HS-27A (cell line): ENCODE results near the gene SLC12A5.
A peak's percentile ranks its signal among the peaks of the same experiment; 100 is the strongest.

Source experiments
- DNase-seq: peaks from one replicate; pipeline ENCODE4 v3.0.0-alpha.2; 2012; ENCODE audit warnings: low read depth, missing footprints

Gene SLC12A5

DNA sequence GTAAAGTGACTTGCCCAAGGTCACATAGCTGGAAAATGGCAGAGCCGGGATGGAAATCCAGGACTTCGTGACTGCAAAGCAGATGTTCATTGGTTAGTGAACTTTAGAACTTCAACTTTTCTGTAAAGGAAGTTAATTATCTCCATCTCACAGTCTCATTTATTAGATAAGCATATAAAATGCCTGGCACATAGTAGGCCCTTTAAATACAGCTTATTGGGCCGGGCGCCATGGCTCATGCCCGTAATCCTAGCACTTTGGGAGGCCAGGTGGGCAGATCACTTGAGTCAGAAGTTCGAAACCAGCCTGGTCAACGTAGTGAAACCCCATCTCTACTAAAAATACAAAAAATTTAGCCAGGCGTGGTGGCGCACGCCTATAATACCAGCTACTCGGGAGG is 22.1 kb upstream of the SLC12A5 start:
- no peak for DNase-seq

DNA sequence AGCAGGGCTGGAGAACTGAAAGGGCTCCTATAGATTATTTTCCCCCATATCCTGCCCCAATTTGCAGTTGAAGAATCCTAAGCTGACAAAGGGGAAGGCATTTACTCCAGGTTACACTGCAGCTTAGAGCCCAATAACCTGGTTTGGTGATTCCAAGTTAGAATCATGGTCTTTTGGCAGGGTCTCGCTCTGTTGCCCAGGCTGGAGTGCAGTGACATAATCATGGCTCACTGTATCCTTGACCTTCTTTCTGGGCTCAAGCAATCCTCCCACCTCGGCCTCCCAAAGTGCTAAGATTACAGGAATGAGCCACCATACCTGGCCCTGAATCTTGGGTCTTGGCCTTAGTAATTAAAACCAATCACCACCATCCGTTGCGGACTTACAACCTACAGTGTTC is 21.3 kb upstream of the SLC12A5 start:
- DNase-seq: no peak

DNA sequence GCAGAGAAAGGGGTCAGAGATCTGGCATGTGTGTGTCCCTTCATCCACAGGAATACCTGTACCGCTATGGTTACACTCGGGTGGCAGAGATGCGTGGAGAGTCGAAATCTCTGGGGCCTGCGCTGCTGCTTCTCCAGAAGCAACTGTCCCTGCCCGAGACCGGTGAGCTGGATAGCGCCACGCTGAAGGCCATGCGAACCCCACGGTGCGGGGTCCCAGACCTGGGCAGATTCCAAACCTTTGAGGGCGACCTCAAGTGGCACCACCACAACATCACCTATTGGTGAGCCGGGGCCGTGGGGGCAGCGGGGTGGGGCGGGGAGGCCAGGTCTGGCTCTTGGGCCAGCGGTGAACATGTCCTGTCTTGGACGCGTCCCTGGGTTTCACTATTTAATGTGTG is 19.2 kb upstream of the SLC12A5 start:
- no peak for DNase-seq

DNA sequence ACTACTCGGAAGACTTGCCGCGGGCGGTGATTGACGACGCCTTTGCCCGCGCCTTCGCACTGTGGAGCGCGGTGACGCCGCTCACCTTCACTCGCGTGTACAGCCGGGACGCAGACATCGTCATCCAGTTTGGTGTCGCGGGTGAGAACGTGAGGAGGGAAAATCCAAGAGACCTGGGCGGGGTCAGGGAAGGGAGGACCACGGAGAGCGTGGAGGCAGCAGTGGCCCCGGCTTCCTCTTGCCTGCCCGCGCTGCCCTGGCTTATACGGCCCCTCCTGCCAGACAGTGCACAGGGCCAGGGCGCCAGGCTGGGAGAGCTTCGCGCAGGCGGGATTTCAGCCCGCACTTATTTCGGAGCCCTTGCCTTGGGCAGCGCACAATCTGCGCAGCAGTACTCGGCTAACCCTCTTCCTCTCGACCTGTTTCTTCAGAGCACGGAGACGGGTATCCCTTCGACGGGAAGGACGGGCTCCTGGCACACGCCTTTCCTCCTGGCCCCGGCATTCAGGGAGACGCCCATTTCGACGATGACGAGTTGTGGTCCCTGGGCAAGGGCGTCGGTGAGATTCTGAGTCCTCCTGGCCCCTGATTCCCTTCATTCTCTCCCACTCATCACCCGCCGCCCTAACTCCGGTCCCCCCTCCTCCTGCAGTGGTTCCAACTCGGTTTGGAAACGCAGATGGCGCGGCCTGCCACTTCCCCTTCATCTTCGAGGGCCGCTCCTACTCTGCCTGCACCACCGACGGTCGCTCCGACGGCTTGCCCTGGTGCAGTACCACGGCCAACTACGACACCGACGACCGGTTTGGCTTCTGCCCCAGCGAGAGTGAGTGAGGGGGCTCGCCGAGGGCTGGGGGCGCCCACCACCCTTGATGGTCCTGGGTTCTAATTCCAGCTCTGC is 18.3 kb upstream of the SLC12A5 start:
- DNase-seq: no peak

DNA sequence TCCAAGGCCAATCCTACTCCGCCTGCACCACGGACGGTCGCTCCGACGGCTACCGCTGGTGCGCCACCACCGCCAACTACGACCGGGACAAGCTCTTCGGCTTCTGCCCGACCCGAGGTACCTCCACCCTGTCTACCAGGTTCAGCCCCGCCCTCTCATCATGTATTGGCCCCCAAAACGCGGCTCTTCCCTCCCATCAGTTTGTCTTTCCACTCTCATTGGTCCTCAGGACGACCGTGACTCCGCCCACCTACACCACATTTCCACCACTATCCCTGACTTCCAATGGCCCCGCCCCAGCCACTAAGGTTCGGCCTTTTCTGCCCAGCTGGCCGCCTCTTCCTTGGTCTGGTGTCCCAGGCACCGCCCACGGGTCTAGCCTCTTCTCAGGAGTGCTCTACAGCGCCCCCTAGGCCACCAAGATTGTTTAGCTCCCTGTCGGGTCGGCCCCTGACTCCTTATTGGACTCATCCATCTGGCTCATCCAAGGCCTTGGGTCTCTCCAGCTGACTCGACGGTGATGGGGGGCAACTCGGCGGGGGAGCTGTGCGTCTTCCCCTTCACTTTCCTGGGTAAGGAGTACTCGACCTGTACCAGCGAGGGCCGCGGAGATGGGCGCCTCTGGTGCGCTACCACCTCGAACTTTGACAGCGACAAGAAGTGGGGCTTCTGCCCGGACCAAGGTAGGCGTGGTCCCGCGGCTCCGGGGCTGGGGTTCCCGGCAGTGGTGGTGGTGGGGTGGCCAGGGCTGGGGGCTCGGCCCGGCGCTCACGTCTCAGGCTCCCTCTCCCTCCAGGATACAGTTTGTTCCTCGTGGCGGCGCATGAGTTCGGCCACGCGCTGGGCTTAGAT is 17.2 kb upstream of the SLC12A5 start:
- no peak for DNase-seq

DNA sequence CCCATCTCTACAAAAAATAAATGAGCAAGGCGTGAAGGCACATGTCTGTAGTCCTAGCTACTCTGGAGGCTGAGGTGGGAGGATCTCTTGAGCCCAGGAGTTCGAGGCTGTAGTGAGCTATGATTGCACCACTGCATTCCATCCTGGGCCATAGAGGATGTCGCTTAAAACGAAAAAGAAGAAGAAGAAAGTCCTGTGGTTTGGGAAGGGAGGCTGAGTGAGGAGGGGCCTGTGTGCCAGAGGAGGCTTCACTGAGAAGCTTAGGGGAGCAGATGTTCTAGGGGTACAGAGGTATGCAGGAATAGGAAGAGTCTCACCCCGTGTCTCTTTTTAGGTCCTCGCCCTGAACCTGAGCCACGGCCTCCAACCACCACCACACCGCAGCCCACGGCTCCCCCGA is 16.1 kb upstream of the SLC12A5 start:
- no peak for DNase-seq

DNA sequence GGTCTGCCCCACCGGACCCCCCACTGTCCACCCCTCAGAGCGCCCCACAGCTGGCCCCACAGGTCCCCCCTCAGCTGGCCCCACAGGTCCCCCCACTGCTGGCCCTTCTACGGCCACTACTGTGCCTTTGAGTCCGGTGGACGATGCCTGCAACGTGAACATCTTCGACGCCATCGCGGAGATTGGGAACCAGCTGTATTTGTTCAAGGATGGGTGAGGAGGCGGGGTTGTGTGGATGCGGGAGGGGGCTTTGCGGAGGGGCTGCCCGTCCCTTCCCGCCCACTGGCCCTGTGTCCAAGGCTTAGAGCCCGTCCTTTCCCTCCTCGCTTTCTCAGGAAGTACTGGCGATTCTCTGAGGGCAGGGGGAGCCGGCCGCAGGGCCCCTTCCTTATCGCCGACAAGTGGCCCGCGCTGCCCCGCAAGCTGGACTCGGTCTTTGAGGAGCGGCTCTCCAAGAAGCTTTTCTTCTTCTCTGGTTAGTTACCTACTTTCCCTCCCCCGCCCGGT is 15.6 kb upstream of the SLC12A5 start:
- no peak for DNase-seq

DNA sequence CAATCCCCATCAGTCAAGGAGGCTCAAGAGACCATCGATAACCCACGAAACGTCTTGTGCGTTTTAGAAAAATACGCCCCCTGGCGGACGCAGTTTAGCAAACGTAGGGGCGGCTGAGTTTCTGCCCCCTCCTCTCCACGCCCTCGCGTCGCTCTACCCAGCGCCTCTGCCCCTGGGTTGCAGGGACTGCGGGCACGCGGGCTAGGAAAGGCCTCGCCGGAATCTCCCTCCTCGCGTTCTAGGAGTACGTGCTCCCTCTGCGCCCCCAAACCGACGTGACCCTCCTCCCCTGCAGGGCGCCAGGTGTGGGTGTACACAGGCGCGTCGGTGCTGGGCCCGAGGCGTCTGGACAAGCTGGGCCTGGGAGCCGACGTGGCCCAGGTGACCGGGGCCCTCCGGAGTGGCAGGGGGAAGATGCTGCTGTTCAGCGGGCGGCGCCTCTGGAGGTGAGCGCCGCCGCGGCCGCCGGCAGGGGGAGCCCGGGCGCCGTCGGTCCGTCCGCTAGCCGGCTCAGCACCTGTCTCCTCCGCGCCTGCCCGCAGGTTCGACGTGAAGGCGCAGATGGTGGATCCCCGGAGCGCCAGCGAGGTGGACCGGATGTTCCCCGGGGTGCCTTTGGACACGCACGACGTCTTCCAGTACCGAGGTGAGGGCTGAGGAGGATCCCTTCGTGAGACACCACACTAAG is 15.0 kb upstream of the SLC12A5 start:
- no peak for DNase-seq

DNA sequence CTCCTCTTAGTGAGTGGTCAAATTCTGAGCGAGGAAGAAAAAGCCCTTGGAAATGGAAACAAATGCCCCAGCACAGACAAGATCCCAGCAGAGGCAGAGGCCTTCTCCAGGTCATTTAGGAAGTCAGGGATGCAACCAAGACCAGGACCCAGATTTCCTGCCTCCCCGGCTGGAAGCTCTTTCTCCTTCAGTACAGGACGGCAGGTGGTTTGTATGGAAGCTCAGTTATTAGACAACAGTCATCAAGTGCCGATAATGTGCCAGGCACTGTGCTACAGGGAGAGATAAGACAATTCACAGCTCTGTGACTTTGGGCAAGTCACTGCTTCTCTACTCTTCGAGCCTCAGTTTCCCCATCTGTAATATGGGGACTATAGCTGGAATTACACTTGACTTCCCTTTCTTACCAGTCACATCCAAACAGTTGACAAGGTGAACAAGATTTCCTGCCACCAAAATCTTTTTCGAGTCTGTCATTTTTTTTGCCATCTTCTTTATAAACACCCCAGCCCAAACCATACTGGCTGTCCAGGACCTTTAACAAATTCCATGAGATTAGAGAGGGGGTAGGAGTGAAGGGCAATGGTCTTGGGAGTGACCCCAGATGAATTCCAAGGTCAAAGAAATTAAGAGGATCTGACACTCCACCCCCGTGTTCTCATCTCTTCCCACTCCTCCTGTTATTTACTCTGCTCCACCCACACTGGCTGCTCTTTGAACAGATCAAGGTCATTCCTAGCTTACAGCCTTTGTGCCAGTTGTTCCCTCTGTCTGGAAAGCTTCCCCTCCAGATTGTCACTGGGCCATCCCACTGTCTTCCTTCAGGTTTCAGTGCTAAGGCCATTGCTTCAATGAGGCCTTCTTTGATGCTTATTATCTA is 14.3 kb upstream of the SLC12A5 start:
- no peak for DNase-seq

DNA sequence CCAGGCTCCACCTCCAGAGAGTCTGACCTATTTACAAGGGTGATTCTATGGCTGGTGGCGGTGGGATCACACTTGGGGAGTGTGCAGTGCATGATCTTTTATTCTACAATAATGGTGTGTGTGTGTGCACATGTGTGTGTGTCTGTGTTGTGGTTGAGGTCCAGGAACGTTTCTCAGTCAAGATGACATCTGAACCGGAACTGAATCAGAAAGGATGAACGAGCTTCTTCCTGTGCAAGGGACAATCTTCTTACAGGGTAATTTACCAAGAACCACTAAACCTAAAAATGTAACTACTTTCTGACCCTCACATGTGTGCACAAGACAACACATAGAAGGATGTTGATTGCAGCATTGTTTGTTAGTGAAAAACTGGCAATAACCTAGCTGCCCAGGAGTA is 11.7 kb upstream of the SLC12A5 start:
- DNase-seq: no peak

DNA sequence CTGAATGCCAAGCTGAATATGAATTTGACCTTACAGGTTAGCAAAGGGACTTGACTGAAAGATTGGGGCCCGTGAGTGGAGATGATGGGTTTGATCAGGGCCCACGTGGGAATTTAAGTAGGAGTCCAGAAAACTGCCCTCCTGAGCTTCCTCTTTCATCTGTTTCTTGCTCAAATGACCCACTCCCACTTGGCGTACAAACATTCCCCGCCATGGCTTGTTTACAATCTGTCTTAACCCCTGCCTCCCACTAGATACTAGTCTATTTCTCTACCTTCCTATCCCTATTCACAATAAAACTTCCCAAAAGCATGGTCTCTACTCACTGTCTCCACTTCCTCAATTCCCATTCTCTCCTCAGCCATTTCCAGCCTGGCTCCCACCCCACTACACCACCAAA is 10.9 kb upstream of the SLC12A5 start:
- no peak for DNase-seq

DNA sequence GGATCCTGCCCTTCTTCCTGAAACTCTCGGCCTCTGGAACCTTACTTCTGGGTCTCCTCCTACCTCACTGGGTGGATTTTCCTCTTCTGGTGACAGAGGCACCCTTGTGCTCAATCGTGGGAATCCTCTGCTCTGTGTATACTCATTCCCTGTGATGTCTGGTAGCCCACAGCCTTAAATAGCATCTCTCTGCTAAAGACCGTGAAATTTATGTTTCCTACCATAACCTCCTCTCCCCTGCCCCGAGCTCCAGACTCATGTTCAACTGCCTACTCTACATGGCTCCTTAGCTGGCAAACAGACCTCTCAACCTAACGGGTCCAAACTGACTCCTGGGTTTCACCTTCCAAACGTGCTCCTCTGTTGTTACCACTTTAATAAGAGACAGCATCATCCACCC is 10.4 kb upstream of the SLC12A5 start:
- no peak for DNase-seq

DNA sequence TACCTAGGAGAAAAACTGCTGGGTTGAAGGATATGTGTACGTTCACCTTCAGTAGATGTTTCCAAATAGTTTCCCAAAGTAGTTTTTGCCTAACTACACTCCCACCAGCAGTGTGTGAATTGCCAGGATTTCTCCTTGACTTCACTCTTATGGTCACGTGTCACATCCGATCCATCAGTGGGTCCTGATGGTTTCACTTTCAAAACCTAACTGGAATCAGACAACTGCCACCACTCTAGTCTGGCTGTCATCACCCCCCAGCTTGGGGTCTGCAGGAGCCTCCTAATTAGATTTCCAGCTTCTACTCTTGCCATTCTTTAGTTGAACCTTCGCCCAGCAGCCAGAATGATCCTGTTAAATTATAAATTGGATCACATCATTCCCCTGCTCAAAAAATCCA is 8.5 kb upstream of the SLC12A5 start:
- DNase-seq: no peak

DNA sequence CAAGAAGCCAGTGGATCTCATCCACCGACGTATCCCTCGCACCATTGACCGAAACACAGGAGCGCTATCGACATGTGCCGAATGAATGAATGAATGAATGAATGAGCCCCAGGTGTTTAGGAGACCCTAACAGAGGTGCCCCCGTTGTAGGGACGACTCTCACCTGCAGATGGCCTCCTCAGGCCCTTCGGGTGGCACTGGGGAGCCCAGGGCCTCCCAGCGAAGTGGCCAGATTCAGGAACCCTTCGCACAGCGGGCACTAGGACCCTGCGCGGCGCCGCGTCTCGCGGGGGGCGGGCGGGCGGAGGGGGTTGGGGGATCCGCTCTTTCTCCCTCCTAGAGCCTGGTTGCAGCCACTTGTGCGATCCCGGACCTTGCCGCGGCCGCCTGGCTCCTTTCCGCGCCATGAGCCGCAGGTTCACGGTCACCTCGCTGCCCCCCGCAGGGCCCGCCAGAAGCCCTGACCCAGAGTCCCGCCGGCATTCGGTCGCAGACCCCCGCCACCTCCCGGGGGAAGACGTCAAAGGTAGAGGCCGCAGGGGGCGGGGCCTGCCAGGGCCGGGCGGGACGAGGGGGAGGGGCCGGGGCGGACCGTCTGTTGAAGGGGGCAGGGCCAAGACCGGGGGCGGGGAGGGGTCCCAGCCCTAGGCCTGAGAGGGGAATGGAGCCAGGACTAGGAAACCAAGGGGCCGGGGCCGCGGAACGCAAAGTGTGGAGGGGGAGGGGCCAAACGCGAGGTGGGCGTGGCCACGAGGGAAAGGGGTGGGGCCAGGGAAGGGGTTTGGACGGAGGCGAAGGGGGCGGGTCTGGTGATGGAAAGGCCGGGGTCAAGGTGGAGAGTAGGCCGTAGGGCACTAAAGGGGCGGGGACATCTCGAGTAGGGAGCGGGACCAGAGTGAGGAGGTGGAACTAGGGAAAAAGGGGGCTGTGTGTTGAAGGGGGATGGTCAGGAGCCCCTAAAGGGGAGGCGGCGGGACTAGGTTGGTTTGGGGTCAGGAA is 7.4 kb upstream of the SLC12A5 start:
- DNase-seq: no peak

DNA sequence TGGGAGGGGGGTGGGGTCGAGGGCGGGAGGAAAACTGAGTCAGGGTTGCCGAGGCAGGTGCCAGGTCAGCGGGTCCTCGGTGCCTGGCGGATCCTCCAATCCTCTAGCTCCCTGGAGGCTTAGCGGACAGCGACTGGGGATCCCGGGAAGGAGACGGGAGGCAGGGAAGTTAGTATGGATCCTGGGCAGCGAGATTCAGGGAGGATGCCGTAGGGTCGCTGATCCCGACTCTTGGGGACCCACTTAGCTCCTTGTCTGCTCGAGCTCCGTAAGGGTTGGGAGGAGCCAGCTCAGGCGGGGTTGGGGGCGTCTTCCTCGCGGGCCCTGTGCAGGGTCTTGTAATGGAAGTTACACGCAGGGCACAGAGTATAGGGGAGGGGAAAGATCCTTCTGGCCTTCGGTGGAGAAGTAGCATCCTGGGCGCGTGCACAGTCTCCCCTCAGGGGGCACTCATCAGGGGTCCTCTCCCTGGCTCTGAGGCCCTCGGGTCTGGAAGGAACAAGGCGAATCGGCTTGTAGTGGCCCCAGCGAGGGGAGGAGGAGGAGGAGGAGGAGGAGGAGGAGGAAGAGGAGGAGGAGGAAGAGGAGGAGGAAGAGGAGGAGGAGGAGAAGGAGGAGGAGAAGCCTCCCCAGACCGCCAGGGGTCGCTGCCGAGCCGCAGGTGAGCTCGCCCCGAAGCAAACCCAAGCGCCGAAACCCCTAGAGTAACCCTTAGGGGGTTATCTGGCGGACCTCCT is 6.4 kb upstream of the SLC12A5 start:
- DNase-seq: no peak

DNA sequence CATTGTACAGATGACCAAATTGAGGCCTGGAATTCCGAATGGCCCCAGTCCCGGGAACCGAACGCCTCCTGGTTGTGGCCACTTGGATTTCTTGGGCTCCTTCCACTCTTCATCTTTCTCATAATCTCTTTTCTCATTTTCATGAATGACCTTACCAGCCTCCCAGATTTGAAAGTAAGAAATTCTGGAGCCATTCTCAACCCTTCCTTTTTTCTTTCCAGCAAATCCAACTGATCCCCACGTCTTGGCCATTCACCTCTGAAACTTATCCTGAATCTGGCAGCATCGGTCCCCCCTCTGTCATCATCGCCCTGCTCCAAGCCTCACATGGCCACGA is 5.9 kb upstream of the SLC12A5 start:
- no peak for DNase-seq

DNA sequence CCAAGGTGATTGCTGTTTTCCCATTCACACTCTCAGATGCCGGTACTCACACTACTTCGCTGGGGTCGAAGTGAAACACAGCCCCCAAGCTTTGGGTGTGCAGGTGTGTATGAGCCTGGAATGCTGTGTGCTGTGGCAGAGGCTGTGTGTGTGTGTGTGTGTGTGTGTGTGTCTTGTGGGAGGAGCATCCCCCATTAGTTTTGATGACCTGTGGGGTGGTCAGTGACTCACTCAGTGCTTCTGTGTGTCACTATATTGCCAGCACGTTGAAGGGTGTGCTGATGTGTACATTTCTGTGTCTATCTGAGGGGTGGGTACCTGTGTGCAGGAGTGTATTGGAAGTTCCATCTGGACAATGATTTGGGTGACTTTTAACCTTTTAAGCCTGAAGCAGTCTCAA is 5.0 kb upstream of the SLC12A5 start:
- no peak for DNase-seq

DNA sequence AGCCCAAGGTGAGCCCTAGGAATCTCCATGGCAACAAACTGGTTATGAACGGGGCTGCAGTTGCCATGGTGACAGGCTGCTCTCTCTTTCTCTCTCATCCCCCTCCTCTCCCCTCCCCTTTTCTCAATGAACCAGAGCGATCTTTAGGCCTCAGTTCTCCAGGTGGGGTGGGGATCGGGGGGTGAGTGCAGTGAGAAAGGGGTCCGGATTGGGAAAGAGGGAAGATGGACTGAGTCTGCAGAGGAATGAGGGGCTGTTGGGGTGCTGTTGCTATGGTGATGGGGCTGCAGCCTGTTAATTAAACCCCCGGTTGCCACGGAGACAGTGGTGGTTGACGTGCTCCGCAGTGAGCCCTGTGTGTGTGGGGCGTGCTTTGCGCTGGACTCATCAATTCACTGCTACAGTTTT is 3.6 kb upstream of the SLC12A5 start:
- DNase-seq: no peak

DNA sequence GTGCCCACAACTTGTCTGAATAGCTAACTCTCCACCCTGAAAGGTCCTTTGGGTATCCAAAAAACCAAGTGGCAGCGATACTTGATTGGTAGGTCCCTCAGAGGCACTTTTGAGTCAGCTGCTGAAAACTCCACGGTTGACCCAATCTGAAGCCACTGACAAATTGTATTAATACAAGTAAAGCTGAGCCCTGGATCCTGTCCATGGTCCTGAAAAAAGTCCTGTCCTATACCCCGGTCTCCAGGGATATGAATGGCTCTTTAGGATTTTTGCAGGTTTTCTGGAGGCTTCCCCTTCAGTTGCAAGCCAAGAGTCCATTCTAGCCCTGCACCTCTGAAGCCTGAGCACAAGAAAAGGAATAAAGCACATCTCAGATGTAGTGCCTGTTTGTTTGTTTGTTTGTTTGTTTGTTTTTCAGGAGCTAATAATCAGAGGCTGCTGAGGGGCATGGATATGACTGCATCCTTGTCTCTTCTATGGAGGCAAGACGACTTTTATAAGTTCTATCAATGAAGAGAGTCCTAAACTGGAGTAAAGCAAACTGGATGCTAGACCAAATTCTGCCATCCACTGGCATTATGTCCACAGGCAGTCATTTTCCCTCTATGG is 1.7 kb upstream of the SLC12A5 start:
- DNase-seq: peak; percentile 49
